K562 (cell line): ENCODE data around the gene COL16A1.

Experiments used
- CTCF ChIP-seq, 3 experiments: IDR thresholded peaks in 2 of 3; conservative IDR thresholded peaks in 1 of 3; 2 replicates each; pipeline ENCODE4 v1.5.1; 2011 to 2012; ENCODE audit warnings: low read length in 3 of 3, mild to moderate bottlenecking in 3 of 3, control low read depth in 2 of 3, improper control_type of control experiment in 1 of 3, inconsistent platforms in 1 of 3, low read depth in 1 of 3, mixed read lengths in 1 of 3, moderate library complexity in 1 of 3; ENCODE audit not compliant: insufficient read depth in 2 of 3
- JUN ChIP-seq, 2 experiments: sonication (generic) in 1 of 2; formaldehyde crosslinking in 1 of 2; IDR thresholded peaks; 2 replicates each; pipeline versions ENCODE4 v1.6.1 to v1.8.0; 2012 to 2022; ENCODE audit warnings: borderline replicate concordance in 2 of 2, mild to moderate bottlenecking in 2 of 2, improper control_type of control experiment in 1 of 2, low read depth in 1 of 2, low read length in 1 of 2, missing genetic modification reagents in 1 of 2
- MAX ChIP-seq: sonication (generic); formaldehyde crosslinking; IDR thresholded peaks from 2 replicates; pipeline ENCODE4 v1.9.0; 2022; ENCODE audit warnings: mild to moderate bottlenecking, missing genetic modification reagents
- SP2 ChIP-seq: IDR thresholded peaks from 2 replicates; pipeline ENCODE4 v1.6.1; 2011; ENCODE audit warnings: mild to moderate bottlenecking, low read depth, low read length, moderate library complexity; ENCODE audit not compliant: poor library complexity, severe bottlenecking; ENCODE audit errors: extremely low read depth
- USF2 ChIP-seq: sonication (generic); formaldehyde crosslinking; IDR thresholded peaks from 2 replicates; pipeline ENCODE4 v1.5.0; 2020; ENCODE audit warnings: missing genetic modification reagents
- TF ChIP-seq, protein P1 (sequence below): fragments of 250-450 bp; sonication (Bioruptor Pico); IDR thresholded peaks from 2 replicates; pipeline ENCODE4 v1.5.0; 2020; ENCODE audit warnings: mild to moderate bottlenecking

GRCh38 chr1:31652891-31653499 lies 50.8 kb downstream of the COL16A1 start:
- TF ChIP-seq, protein P1, sequence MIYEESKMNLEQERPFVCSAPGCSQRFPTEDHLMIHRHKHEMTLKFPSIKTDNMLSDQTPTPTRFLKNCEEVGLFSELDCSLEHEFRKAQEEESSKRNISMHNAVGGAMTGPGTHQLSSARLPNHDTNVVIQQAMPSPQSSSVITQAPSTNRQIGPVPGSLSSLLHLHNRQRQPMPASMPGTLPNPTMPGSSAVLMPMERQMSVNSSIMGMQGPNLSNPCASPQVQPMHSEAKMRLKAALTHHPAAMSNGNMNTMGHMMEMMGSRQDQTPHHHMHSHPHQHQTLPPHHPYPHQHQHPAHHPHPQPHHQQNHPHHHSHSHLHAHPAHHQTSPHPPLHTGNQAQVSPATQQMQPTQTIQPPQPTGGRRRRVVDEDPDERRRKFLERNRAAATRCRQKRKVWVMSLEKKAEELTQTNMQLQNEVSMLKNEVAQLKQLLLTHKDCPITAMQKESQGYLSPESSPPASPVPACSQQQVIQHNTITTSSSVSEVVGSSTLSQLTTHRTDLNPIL (CRISPR knock-in tag): no peak
- no peak for TF ChIP-seq CTCF (IDR thresholded peaks at IDR 0.05 in 2 of 3, conservative IDR thresholded peaks at IDR 0.05 in 1 of 3; ENCODE audit: insufficient read depth in 2 of 3, low read depth in 1 of 3, low read length in 3 of 3)
- TF ChIP-seq MAX (CRISPR knock-in tag): no peak
- TF ChIP-seq JUN (IDR thresholded peaks at IDR 0.05; ENCODE audit: borderline replicate concordance, low read depth, low read length): no peak
- TF ChIP-seq JUN (CRISPR knock-in tag; IDR thresholded peaks at IDR 0.05; ENCODE audit: borderline replicate concordance): no peak
- no peak for TF ChIP-seq USF2 (CRISPR knock-in tag)
- TF ChIP-seq SP2: no peak
